HEK293 (cell line): ENCODE data around the gene NFATC3.
"Not testable (repeated sequence)": the region's sequence is repeated elsewhere in the genome, so short reads cannot be mapped to it uniquely, and the experiment has no call there.

Experiments used
- CTCF ChIA-PET: fragments of 350-600 bp; formaldehyde crosslinking; extraction: SDS; loops from one replicate; lab custom pipeline; 2021; ENCODE audit warnings: antibody characterized with exemption; lab: Yijun Ruan, JAX
- POLR2A ChIA-PET: fragments of 300-600 bp; formaldehyde crosslinking; extraction: SDS; loops from one replicate; lab custom pipeline; 2020; ENCODE audit warnings: antibody characterized with exemption, inconsistent platforms; lab: Yijun Ruan, JAX
- H3K27ac ChIP-seq: fragments of 200-500 bp; sonication (Bioruptor generic); 2 replicates; pipeline ENCODE4 v1.5.1; 2014; ENCODE audit warnings: low read depth, low read length, control low read depth, inconsistent platforms; ENCODE audit errors: extremely low read depth
- H3K36me3 ChIP-seq, 2 experiments: fragments of 200-500 bp in 1 of 2; sonication (Bioruptor generic) in 1 of 2; 1 replicate in 1 of 2; 2 replicates in 1 of 2; pipeline ENCODE4 v1.5.1; 2014 to 2017; ENCODE audit warnings: inconsistent platforms in 2 of 2, low read length in 2 of 2; ENCODE audit not compliant: control insufficient read depth in 2 of 2, insufficient read depth in 1 of 2
- H3K4me1 ChIP-seq: fragments of 200-500 bp; sonication (Bioruptor generic); 2 replicates; pipeline ENCODE4 v1.5.1; 2014; ENCODE audit warnings: mild to moderate bottlenecking, low read length, inconsistent platforms; ENCODE audit not compliant: control insufficient read depth, insufficient read depth
- H3K4me3 ChIP-seq: 2 replicates; pipeline ENCODE4 v1.5.1; 2011; ENCODE audit warnings: low read depth, mild to moderate bottlenecking, control low read depth, low read length, moderate library complexity
- H3K9me3 ChIP-seq: fragments of 200-500 bp; sonication (Bioruptor generic); 2 replicates; pipeline ENCODE4 v1.5.1; 2014; ENCODE audit warnings: low read depth, low read length, inconsistent platforms; ENCODE audit not compliant: control insufficient read depth, insufficient read depth
- GLIS2 ChIP-seq: fragments of 450-650 bp; formaldehyde crosslinking; IDR thresholded peaks from 2 replicates; pipeline ENCODE4 v1.5.1; 2016; ENCODE audit warnings: missing biosample characterization, missing genetic modification characterization
- HOXC10 ChIP-seq: sonication (generic); formaldehyde crosslinking; IDR thresholded peaks from 2 replicates; pipeline ENCODE4 v1.8.1; 2023; ENCODE audit warnings: mild to moderate bottlenecking, missing genetic modification reagents
- IKZF3 ChIP-seq: fragments of 450-650 bp; IDR thresholded peaks from 2 replicates; pipeline ENCODE4 v1.5.0; 2018; ENCODE audit warnings: missing biosample characterization, mild to moderate bottlenecking, missing genetic modification characterization, moderate library complexity
- KLF9 ChIP-seq: fragments of 450-650 bp; formaldehyde crosslinking; IDR thresholded peaks from 2 replicates; pipeline ENCODE4 v1.5.1; 2016; ENCODE audit warnings: missing biosample characterization, missing genetic modification characterization, low read depth
- PRDM10 ChIP-seq: fragments of 450-650 bp; formaldehyde crosslinking; IDR thresholded peaks from 2 replicates; pipeline ENCODE4 v1.5.1; 2016; ENCODE audit warnings: missing biosample characterization, missing genetic modification characterization
- SCRT2 ChIP-seq: fragments of 450-650 bp; formaldehyde crosslinking; IDR thresholded peaks from 2 replicates; pipeline ENCODE4 v1.5.1; 2016; ENCODE audit warnings: missing biosample characterization, missing genetic modification characterization
- SP7 ChIP-seq: fragments of 450-650 bp; formaldehyde crosslinking; IDR thresholded peaks from 2 replicates; pipeline ENCODE4 v1.5.1; 2016; ENCODE audit warnings: missing biosample characterization, missing genetic modification characterization
- ZBTB1 ChIP-seq: fragments of 450-650 bp; formaldehyde crosslinking; IDR thresholded peaks from 2 replicates; pipeline ENCODE4 v1.5.1; 2016; ENCODE audit warnings: missing biosample characterization, missing genetic modification characterization
- ZBTB11 ChIP-seq: fragments of 450-650 bp; formaldehyde crosslinking; conservative IDR thresholded peaks from 2 replicates; pipeline ENCODE4 v1.5.1; 2016; ENCODE audit warnings: low read depth, missing biosample characterization, missing genetic modification characterization
- ZNF10 ChIP-seq: fragments of 450-650 bp; formaldehyde crosslinking; IDR thresholded peaks from 2 replicates; pipeline ENCODE4 v1.5.1; 2017; ENCODE audit warnings: missing biosample characterization, missing genetic modification characterization
- ZNF211 ChIP-seq: fragments of 450-650 bp; formaldehyde crosslinking; IDR thresholded peaks from 2 replicates; pipeline ENCODE4 v1.5.1; 2016; ENCODE audit warnings: low read depth, missing biosample characterization, missing genetic modification characterization
- ZNF335 ChIP-seq: fragments of 450-650 bp; formaldehyde crosslinking; conservative IDR thresholded peaks from 2 replicates; pipeline ENCODE4 v1.5.1; 2016; ENCODE audit warnings: missing biosample characterization, missing genetic modification characterization
- ZNF341 ChIP-seq: fragments of 450-650 bp; formaldehyde crosslinking; IDR thresholded peaks from 2 replicates; pipeline ENCODE4; 2016; ENCODE audit warnings: low read depth, missing biosample characterization, missing genetic modification characterization
- ZNF362 ChIP-seq: fragments of 450-650 bp; formaldehyde crosslinking; IDR thresholded peaks from 2 replicates; pipeline ENCODE4 v1.5.1; 2016; ENCODE audit warnings: missing biosample characterization, missing genetic modification characterization
- ZNF423 ChIP-seq: fragments of 450-650 bp; formaldehyde crosslinking; IDR thresholded peaks from 2 replicates; pipeline ENCODE4 v1.5.1; 2016; ENCODE audit warnings: missing biosample characterization, missing genetic modification characterization
- ZNF488 ChIP-seq: fragments of 450-650 bp; formaldehyde crosslinking; IDR thresholded peaks from 2 replicates; pipeline ENCODE4 v1.5.1; 2016; ENCODE audit warnings: missing biosample characterization, missing genetic modification characterization
- ZNF623 ChIP-seq: fragments of 450-650 bp; formaldehyde crosslinking; IDR thresholded peaks from 2 replicates; pipeline ENCODE4 v1.5.1; 2016; ENCODE audit warnings: missing biosample characterization, missing genetic modification characterization
- ZNF654 ChIP-seq: fragments of 450-650 bp; formaldehyde crosslinking; IDR thresholded peaks from 2 replicates; pipeline ENCODE4 v1.5.1; 2016; ENCODE audit warnings: low read depth, missing biosample characterization, missing genetic modification characterization
- ZNF660 ChIP-seq: fragments of 450-650 bp; IDR thresholded peaks from 2 replicates; pipeline ENCODE4 v1.5.1; 2018; ENCODE audit warnings: missing biosample characterization, mild to moderate bottlenecking, missing genetic modification characterization
- ZNF701 ChIP-seq: fragments of 450-650 bp; formaldehyde crosslinking; IDR thresholded peaks from 2 replicates; pipeline ENCODE4 v1.5.1; 2016; ENCODE audit warnings: missing biosample characterization, missing genetic modification characterization

Gene NFATC3

GRCh38 chr16:68091380-68092261 lies 6.5 kb downstream of the NFATC3 start (continued):
- TF ChIP-seq IKZF3 (tag by site-specific recombination), result peak; percentile 90

- H3K9me3 ChIP-seq, H3K4me3 ChIP-seq, H3K36me3 ChIP-seq, POLR2A ChIA-PET: not testable (repeated sequence)
- CTCF ChIA-PET, result interaction anchor here (0.6 to 2.3 kb wide), 9 partner anchors 9 to 237 kb away, joined by 3 to 12 read pairs (median 4); no protein-coding TSS in a partner anchor
- Histone ChIP-seq H3K27ac (peak overlapping the region; percentile 45), H3K4me1 (peaks cover 28% of the 10 kb centered on the region)
- peak; percentile 83 for TF ChIP-seq PRDM10
- TF ChIP-seq SCRT2 (tag by site-specific recombination), result 0 out of 2 replicates have a peak, but pooled peaks have one; percentile 6
Observed at GRCh38 chr16:68092275-68092674, 7.1 kb downstream of the NFATC3 start.

- Histone ChIP-seq H3K27ac (no peak overlapping the region), H3K36me3 (no peaks in the 10 kb centered on the region), H3K9me3 (no peaks in the 10 kb centered on the region), H3K4me3 (no peak overlapping the region), H3K4me1 (peaks cover 28% of the 10 kb centered on the region)
- ChIA-PET POLR2A (interaction anchor here (1.1 kb wide), 1 partner anchor 9 kb away, joined by 4 read pairs; the partner anchor contains the start of gene NFATC3), CTCF (interaction anchor here (0.6 to 2.3 kb wide), 24 partner anchors 9 to 191 kb away, joined by 3 to 12 read pairs (median 4); partner anchors contain the start of genes NFATC3 and SLC7A6)
- no peak for TF ChIP-seq ZNF701 (tag by site-specific recombination)
- no peak for TF ChIP-seq ZNF362 (tag by site-specific recombination)
- TF ChIP-seq ZNF10 (tag by site-specific recombination), result no peak
- TF ChIP-seq ZBTB11 (tag by site-specific recombination), result no peak
- 0 out of 2 replicates have a peak, but pooled peaks have one; percentile 16 for TF ChIP-seq SP7
- TF ChIP-seq GLIS2 (tag by site-specific recombination), result no peak
- TF ChIP-seq HOXC10 (CRISPR knock-in tag), result no peak
- 0 out of 2 replicates have a peak, but pooled peaks have one; percentile 26 for TF ChIP-seq ZNF335
- no peak for TF ChIP-seq ZNF488 (tag by site-specific recombination)
- TF ChIP-seq ZNF654, result peak; percentile 64
- TF ChIP-seq ZNF623 (tag by site-specific recombination), result no peak
- no peak for TF ChIP-seq KLF9 (tag by site-specific recombination)
- no peak for TF ChIP-seq ZNF423 (tag by site-specific recombination)
- TF ChIP-seq ZNF341 (tag by site-specific recombination), result no peak
- TF ChIP-seq ZBTB1 (tag by site-specific recombination), result no peak
- no peak for TF ChIP-seq ZNF211 (tag by site-specific recombination)
- 0 out of 2 replicates have a peak, but pooled peaks have one; percentile 10 for TF ChIP-seq ZNF660
Observed at GRCh38 chr16:68093816-68094613, 8.8 kb downstream of the NFATC3 start.
